NCI-H2196 treated with DMSO at 0.1 percent for 48 hours (cell line): ENCODE data around the gene VWC2L.

Source experiments
- DNase-seq: peaks from one replicate; lab custom pipeline; 2025; ENCODE audit not compliant: unreplicated experiment; lab: John Stamatoyannopoulos, UW

Gene VWC2L

GRCh38 chr2:214465363-214466146, 54.7 kb downstream of the VWC2L start:
- DNase-seq: no peak

GRCh38 chr2:214469728-214470127, 58.9 kb downstream of the VWC2L start:
- no peak for DNase-seq

- no peak for DNase-seq
Measured at GRCh38 chr2:214471382-214471781, 60.5 kb downstream of the VWC2L start.

- DNase-seq: no peak
Measured at GRCh38 chr2:214471990-214472389, 61.1 kb downstream of the VWC2L start.

- DNase-seq: no peak
Measured at GRCh38 chr2:214477305-214477704, 66.5 kb downstream of the VWC2L start.

- DNase-seq: no peak
Measured at GRCh38 chr2:214481204-214481603, 70.3 kb downstream of the VWC2L start.

- DNase-seq: no peak
Measured at GRCh38 chr2:214482728-214483127, 71.9 kb downstream of the VWC2L start.

- DNase-seq: peak; percentile 26
Measured at GRCh38 chr2:214484239-214484638, 73.4 kb downstream of the VWC2L start.

- no peak for DNase-seq
Measured at GRCh38 chr2:214484701-214485100, 73.8 kb downstream of the VWC2L start.

GRCh38 chr2:214489181-214489580, 78.3 kb downstream of the VWC2L start:
- DNase-seq: no peak

- DNase-seq: no peak
Measured at GRCh38 chr2:214489702-214490101, 78.8 kb downstream of the VWC2L start.

- no peak for DNase-seq
Measured at GRCh38 chr2:214492152-214492551, 81.3 kb downstream of the VWC2L start.

- no peak for DNase-seq
Measured at GRCh38 chr2:214492608-214493007, 81.8 kb downstream of the VWC2L start.

- no peak for DNase-seq
Measured at GRCh38 chr2:214497489-214497888, 86.6 kb downstream of the VWC2L start.

GRCh38 chr2:214503568-214503967, 92.7 kb downstream of the VWC2L start:
- no peak for DNase-seq

GRCh38 chr2:214504599-214505376, 93.9 kb downstream of the VWC2L start:
- DNase-seq: no peak

- DNase-seq: no peak
Measured at GRCh38 chr2:214507032-214507431, 96.2 kb downstream of the VWC2L start.

GRCh38 chr2:214514704-214515103, 103.8 kb downstream of the VWC2L start:
- no peak for DNase-seq

- no peak for DNase-seq
Measured at GRCh38 chr2:214515111-214515510, 104.3 kb downstream of the VWC2L start.

GRCh38 chr2:214519258-214519818, 108.5 kb downstream of the VWC2L start:
- no peak for DNase-seq

- no peak for DNase-seq
Measured at GRCh38 chr2:214529021-214529420, 118.2 kb downstream of the VWC2L start.

- DNase-seq: no peak
Measured at GRCh38 chr2:214529514-214529913, 118.7 kb downstream of the VWC2L start.
